ENCODE data around the gene GCAT. TPM values are rescaled to one million over a fixed set of nuclear protein-coding genes. Genes with fewer than 3 reads are reported as not detected.
A peak's percentile ranks its signal among the peaks of the same experiment; 100 is the strongest.

GCAT gene
- total and polyA plus RNA-seq, 4 donors = 20.7 to 32.6 (median 29.8) TPM

DNA sequence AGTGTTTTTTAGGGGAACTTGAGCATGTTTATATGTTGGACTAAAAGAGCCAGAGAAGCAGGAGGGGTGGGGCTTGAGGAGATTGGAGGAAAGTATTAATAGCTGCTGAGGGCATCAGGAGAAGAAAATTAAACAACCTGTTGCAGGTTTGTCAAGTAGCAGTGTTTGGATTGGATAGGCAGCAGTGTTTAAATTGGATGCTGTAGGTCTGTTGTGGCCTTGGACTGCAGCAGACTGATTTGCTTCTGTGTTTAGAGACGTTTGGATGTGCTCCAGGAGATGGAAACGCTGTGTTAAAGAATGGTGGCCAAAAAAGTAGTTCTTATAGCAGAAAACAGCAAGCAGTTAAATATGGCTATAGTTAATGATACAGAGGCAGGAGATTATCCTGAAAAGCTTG is 47.2 kb downstream of the GCAT start:
- H3K4me1 ChIP-seq (ENCODE audit: control insufficient read depth in 4 of 4, insufficient read depth in 4 of 4, low read length in 3 of 4) = peaks cover 6 to 50% (median 39%) of the 10 kb centered on the region in 4 donors
- no peaks in the 10 kb centered on the region for H3K27me3 ChIP-seq (ENCODE audit: control insufficient read depth in 4 of 4, insufficient read depth in 4 of 4, low read length in 3 of 4)
- 25% methylated on average over 2 of the region's 2 CpGs for WGBS
- TF ChIP-seq RXRA (IDR thresholded peaks at IDR 0.05) (peak in 1 of 2 donors; percentile 51), NR2F2 (IDR thresholded peaks at IDR 0.05) (no peak), HNF4A (conservative IDR thresholded peaks at IDR 0.05) (peak; percentile 35 to 72), YY1 (IDR thresholded peaks at IDR 0.05) (peak; percentile 61)
- H3K9me3 ChIP-seq (ENCODE audit: control insufficient read depth in 4 of 4, low read length in 3 of 4) = no peaks in the 10 kb centered on the region
- no peak for DNase-seq (ENCODE audit: low spot score)
- peaks cover 5 to 33% (median 31%) of the 10 kb centered on the region in 4 donors for H3K36me3 ChIP-seq (ENCODE audit: control insufficient read depth in 4 of 4, insufficient read depth in 3 of 4, low read depth in 1 of 4, low read length in 3 of 4)
- no peak overlapping the region for H3K27ac ChIP-seq (ENCODE audit: low read depth in 1 of 2, low read length in 2 of 2)
- H3K4me3 ChIP-seq (ENCODE audit: low read depth in 1 of 3, low read length in 3 of 3) = no peak overlapping the region
- no peak overlapping the region for H3K9ac ChIP-seq (ENCODE audit: low read depth in 1 of 2, low read length in 2 of 2)

DNA sequence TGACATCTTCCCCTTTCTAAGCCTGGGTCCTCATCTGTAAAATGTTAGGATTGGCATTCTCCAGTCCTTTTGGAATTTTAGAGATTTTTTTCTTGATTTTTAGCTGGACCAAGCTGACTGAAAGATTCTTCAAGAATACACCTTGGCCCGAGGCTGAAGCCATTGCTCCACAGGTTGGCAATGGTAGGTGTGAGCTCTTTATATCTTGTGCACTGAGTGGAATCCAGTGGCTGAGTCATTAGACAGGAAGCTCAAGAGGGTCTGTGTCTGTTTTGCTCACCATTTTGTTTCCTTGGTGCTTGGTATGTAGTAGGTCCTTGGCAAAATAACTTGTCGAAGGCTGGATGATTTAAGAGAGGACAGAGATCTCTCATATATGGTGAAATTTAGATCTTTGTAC is 47.7 kb downstream of the GCAT start:
- H3K9ac ChIP-seq (ENCODE audit: low read depth in 1 of 2, low read length in 2 of 2) = no peak overlapping the region
- no peak for DNase-seq (ENCODE audit: low spot score)
- peaks cover 4 to 48% (median 37%) of the 10 kb centered on the region in 4 donors for H3K4me1 ChIP-seq (ENCODE audit: control insufficient read depth in 4 of 4, insufficient read depth in 4 of 4, low read length in 3 of 4)
- peaks cover 5 to 35% (median 32%) of the 10 kb centered on the region in 4 donors for H3K36me3 ChIP-seq (ENCODE audit: control insufficient read depth in 4 of 4, insufficient read depth in 3 of 4, low read depth in 1 of 4, low read length in 3 of 4)
- H3K9me3 ChIP-seq (ENCODE audit: control insufficient read depth in 4 of 4, low read length in 3 of 4) = no peaks in the 10 kb centered on the region
- H3K27me3 ChIP-seq (ENCODE audit: control insufficient read depth in 4 of 4, insufficient read depth in 4 of 4, low read length in 3 of 4) = no peaks in the 10 kb centered on the region
- 80% methylated on average over 2 of the region's 2 CpGs for WGBS
- TF ChIP-seq FOXA2 (IDR thresholded peaks at IDR 0.05) (no peak), YY1 (IDR thresholded peaks at IDR 0.05) (no peak), JUND (IDR thresholded peaks at IDR 0.05) (no peak), NR2F2 (IDR thresholded peaks at IDR 0.05) (no peak), SP1 (IDR thresholded peaks at IDR 0.05) (no peak), HNF4G (IDR thresholded peaks at IDR 0.05) (no peak), RAD21 (IDR thresholded peaks at IDR 0.05) (no peak), EGR1 (IDR thresholded peaks at IDR 0.05; ENCODE audit: low read depth in 2 of 2) (no peak), HNF4A (conservative IDR thresholded peaks at IDR 0.05) (no peak), RXRA (IDR thresholded peaks at IDR 0.05) (no peak), FOXA1 (IDR thresholded peaks at IDR 0.05) (no peak)
- TF ChIP-seq, protein P1, sequence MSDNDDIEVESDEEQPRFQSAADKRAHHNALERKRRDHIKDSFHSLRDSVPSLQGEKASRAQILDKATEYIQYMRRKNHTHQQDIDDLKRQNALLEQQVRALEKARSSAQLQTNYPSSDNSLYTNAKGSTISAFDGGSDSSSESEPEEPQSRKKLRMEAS (IDR thresholded peaks at IDR 0.05) = no peak
- TF ChIP-seq, protein P2, sequence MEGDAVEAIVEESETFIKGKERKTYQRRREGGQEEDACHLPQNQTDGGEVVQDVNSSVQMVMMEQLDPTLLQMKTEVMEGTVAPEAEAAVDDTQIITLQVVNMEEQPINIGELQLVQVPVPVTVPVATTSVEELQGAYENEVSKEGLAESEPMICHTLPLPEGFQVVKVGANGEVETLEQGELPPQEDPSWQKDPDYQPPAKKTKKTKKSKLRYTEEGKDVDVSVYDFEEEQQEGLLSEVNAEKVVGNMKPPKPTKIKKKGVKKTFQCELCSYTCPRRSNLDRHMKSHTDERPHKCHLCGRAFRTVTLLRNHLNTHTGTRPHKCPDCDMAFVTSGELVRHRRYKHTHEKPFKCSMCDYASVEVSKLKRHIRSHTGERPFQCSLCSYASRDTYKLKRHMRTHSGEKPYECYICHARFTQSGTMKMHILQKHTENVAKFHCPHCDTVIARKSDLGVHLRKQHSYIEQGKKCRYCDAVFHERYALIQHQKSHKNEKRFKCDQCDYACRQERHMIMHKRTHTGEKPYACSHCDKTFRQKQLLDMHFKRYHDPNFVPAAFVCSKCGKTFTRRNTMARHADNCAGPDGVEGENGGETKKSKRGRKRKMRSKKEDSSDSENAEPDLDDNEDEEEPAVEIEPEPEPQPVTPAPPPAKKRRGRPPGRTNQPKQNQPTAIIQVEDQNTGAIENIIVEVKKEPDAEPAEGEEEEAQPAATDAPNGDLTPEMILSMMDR (IDR thresholded peaks at IDR 0.05; ENCODE audit: low read depth, low read length, missing input control) = no peak
- TF ChIP-seq, protein P3, sequence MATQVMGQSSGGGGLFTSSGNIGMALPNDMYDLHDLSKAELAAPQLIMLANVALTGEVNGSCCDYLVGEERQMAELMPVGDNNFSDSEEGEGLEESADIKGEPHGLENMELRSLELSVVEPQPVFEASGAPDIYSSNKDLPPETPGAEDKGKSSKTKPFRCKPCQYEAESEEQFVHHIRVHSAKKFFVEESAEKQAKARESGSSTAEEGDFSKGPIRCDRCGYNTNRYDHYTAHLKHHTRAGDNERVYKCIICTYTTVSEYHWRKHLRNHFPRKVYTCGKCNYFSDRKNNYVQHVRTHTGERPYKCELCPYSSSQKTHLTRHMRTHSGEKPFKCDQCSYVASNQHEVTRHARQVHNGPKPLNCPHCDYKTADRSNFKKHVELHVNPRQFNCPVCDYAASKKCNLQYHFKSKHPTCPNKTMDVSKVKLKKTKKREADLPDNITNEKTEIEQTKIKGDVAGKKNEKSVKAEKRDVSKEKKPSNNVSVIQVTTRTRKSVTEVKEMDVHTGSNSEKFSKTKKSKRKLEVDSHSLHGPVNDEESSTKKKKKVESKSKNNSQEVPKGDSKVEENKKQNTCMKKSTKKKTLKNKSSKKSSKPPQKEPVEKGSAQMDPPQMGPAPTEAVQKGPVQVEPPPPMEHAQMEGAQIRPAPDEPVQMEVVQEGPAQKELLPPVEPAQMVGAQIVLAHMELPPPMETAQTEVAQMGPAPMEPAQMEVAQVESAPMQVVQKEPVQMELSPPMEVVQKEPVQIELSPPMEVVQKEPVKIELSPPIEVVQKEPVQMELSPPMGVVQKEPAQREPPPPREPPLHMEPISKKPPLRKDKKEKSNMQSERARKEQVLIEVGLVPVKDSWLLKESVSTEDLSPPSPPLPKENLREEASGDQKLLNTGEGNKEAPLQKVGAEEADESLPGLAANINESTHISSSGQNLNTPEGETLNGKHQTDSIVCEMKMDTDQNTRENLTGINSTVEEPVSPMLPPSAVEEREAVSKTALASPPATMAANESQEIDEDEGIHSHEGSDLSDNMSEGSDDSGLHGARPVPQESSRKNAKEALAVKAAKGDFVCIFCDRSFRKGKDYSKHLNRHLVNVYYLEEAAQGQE (IDR thresholded peaks at IDR 0.05) = no peak
- TF ChIP-seq, protein P4, sequence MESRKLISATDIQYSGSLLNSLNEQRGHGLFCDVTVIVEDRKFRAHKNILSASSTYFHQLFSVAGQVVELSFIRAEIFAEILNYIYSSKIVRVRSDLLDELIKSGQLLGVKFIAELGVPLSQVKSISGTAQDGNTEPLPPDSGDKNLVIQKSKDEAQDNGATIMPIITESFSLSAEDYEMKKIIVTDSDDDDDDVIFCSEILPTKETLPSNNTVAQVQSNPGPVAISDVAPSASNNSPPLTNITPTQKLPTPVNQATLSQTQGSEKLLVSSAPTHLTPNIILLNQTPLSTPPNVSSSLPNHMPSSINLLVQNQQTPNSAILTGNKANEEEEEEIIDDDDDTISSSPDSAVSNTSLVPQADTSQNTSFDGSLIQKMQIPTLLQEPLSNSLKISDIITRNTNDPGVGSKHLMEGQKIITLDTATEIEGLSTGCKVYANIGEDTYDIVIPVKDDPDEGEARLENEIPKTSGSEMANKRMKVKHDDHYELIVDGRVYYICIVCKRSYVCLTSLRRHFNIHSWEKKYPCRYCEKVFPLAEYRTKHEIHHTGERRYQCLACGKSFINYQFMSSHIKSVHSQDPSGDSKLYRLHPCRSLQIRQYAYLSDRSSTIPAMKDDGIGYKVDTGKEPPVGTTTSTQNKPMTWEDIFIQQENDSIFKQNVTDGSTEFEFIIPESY (IDR thresholded peaks at IDR 0.05) = no peak
- no peak overlapping the region for H3K4me3 ChIP-seq (ENCODE audit: low read depth in 1 of 3, low read length in 3 of 3)
- no peak overlapping the region for H3K27ac ChIP-seq (ENCODE audit: low read depth in 1 of 2, low read length in 2 of 2)
